Stimulated activated CD4-positive, alpha-beta T cell treated with anti-CD3 and anti-CD28 coated beads, TNF-alpha, amount 100 ng/mL, for 48 hours (primary cell): ENCODE results near the gene B4GALT3.

ENCODE experiments used
- DNase-seq, 3 donors: peaks; one replicate each; pipeline ENCODE4 v3.0.0-alpha.2; 2020; ENCODE audit warnings: low read depth in 3 of 3

Gene B4GALT3

DNA sequence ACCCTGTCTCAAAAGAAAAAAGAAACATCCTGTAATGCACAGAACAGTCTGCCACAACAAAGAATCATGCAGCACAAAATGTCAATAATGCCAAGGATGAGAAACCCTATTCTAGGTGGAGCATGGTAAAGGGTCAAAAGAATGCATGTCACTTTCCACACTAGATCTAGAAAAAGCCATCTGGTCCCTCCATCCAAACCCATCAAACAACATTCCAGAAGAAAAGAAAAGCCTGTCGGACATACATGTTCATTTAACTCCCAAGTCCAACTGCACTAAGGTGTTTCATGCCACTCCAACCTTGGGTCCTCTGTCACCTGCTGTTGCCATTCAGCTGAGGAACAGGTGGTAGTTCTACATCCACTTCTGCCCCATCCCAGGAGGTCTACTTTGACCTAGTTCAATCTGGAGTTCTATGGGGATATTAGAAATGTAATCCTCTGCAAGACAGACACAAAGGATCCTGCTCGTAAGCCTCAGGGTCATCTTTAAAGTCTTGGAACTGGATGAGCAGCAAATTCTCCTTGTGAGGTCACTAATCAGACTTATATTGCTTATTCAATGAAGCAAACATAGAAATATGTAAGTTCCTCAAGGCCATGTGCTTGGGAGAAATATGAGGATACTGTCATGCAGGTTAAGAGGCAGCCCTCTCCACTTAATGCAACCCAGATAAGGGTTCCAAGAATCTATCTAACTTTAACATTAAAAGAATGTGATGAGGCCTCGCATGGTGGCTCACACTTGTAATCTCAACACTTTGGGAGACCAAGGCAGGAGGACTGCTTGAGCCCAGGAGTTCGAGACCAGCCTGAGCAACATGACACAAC, 48.5 kb downstream of the B4GALT3 start:
- no peak for DNase-seq

DNA sequence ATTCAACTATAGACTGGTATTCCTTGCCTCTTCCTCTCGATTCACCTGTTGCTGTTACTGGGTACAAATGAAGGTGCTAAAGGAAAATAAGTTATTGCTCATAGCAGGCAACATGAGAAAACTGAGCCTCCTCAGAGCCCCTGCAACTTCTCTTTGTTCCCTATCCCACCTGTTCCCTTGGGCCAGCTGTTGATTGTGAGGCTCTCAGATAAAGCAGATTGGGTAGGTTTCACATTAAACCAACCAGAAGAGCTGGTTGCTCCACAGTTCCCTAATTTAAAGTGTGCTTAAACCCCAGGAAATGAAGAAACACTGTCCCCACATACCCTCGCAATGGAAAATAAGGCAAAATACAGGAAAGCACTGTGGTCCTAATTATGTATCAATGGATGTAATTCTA, 49.7 kb downstream of the B4GALT3 start:
- no peak for DNase-seq

DNA sequence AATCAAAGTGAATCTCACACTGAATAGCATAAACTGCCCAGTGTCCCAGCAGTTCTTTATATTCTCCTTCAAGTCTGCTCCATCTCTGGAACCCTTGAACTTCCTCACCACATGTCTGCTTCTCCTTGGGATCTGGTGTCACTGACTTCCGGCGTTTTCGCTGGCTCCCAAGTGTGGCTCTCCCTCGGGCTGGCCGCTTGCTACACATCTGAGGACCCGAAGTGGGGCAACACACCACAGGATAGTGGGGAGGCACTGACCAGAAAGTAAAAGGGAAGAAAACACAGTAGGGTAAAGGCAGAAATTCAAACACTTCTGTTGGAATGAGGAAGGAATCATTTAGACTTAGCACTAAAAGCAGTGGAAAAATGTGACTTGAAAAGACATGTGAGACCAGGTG, 54.3 kb downstream of the B4GALT3 start:
- no peak for DNase-seq

DNA sequence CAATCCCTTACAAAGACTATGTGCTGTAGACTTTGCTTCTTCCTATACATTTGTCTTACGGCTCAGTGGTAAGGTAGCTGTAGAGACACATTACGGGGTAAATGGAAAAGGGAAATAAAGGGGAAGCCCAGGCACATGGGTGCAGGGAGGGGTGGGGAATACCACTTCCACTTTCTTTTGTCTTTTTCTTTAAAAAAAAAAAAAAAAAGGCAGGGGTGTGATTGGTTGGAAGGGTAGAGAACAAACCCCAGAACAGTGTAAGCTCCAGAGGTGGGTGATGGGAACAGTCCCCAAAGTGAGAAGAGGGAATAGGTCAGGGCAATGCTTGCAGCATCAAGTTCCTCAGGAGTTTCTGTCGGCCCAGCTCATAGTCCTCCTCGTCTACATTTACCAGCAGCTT, 55.5 kb downstream of the B4GALT3 start:
- DNase-seq: no peak
